Measurements from ENCODE around the gene VSX1.

Gene VSX1

GRCh38 chr20:25061821-25062530 lies 20.0 kb downstream of the VSX1 start:
- Histone ChIP-seq H3K4me3 (ENCODE audit: low read length) (no peak overlapping the region), H3K9me3 (ENCODE audit: control insufficient read depth, low read length) (no peaks in the 10 kb centered on the region), H3K9ac (ENCODE audit: low read length) (no peak overlapping the region), H3K36me3 (ENCODE audit: control insufficient read depth, insufficient read depth, low read length) (no peaks in the 10 kb centered on the region), H3K27me3 (ENCODE audit: control insufficient read depth, insufficient read depth, low read length) (no peaks in the 10 kb centered on the region), H3K4me1 (ENCODE audit: control insufficient read depth, insufficient read depth, low read length) (peaks cover 50% of the 10 kb centered on the region)

- H3K27me3 ChIP-seq (ENCODE audit: control insufficient read depth, insufficient read depth, low read length) = no peaks in the 10 kb centered on the region
- H3K4me1 ChIP-seq (ENCODE audit: control insufficient read depth, insufficient read depth, low read length) = peaks cover 56% of the 10 kb centered on the region
- H3K36me3 ChIP-seq (ENCODE audit: control insufficient read depth, insufficient read depth, low read length) = no peaks in the 10 kb centered on the region
- H3K9me3 ChIP-seq (ENCODE audit: control insufficient read depth, low read length) = no peaks in the 10 kb centered on the region
- H3K4me3 ChIP-seq (ENCODE audit: low read length) = no peak overlapping the region
- no peak overlapping the region for H3K9ac ChIP-seq (ENCODE audit: low read length)
These were observed 20.7 kb downstream of the VSX1 start for GRCh38 chr20:25061103-25061799.

GRCh38 chr20:25059866-25060465 lies 22.0 kb downstream of the VSX1 start:
- Histone ChIP-seq H3K4me1 (ENCODE audit: control insufficient read depth, insufficient read depth, low read length) (peaks cover 61% of the 10 kb centered on the region), H3K9ac (ENCODE audit: low read length) (no peak overlapping the region), H3K27me3 (ENCODE audit: control insufficient read depth, insufficient read depth, low read length) (no peaks in the 10 kb centered on the region), H3K9me3 (ENCODE audit: control insufficient read depth, low read length) (no peaks in the 10 kb centered on the region), H3K36me3 (ENCODE audit: control insufficient read depth, insufficient read depth, low read length) (no peaks in the 10 kb centered on the region), H3K4me3 (ENCODE audit: low read length) (no peak overlapping the region)

GRCh38 chr20:25058847-25059810 lies 22.8 kb downstream of the VSX1 start:
- Histone ChIP-seq H3K36me3 (ENCODE audit: control insufficient read depth, insufficient read depth, low read length) (no peaks in the 10 kb centered on the region), H3K4me1 (ENCODE audit: control insufficient read depth, insufficient read depth, low read length) (peaks cover 65% of the 10 kb centered on the region), H3K9me3 (ENCODE audit: control insufficient read depth, low read length) (no peaks in the 10 kb centered on the region), H3K9ac (ENCODE audit: low read length) (peak overlapping the region; percentile 85), H3K27me3 (ENCODE audit: control insufficient read depth, insufficient read depth, low read length) (no peaks in the 10 kb centered on the region), H3K4me3 (ENCODE audit: low read length) (peak overlapping the region; percentile 75)

DNA sequence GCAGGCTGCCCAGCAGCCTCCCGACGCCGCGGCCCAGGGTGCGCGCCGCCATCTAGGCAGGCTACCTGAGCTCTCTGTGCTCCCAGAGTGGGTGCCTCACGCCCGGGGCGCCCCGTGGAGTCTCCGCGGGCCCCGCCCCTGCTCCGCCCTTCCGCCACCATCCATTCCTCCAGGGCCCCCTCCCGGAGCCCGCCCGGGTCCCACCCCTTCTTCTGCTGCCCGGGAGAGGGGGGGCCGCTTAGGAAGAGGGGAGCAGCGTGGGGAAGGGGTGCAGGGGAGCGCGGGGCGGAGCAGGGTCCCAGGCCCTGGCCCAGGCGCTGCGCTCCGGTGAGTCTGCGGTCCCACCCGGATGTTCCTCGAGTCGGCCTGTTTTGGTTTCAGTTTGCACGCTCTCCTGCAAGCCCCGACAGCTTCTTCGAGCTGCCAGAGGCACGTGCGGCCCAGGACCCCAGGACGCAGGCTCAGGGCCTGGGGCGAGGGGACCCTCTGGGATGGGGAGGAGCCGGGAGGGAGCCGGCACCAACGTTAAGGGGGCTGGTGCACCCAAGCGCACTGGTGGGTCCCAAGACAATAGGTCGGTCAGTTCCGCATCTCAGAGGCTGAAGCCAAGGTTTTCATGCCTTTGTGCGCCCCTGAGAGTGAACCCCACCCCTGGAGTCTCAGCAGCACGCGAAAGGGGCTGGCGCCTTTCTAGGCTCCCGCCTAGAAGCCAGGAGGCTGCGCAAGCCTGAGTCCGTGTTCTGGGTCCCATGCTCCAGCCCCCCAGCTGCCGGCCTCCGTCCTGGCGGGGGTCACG lies 23.7 kb downstream of the VSX1 start, which contains the start of gene ACSS1:
ACSS1 (minus strand) TSS at position 89 of the 796 bp plus-strand sequence; CDS start at position 52, 37 bp downstream.
- no peaks in the 10 kb centered on the region for H3K9me3 ChIP-seq (ENCODE audit: control insufficient read depth, low read length)

DNA sequence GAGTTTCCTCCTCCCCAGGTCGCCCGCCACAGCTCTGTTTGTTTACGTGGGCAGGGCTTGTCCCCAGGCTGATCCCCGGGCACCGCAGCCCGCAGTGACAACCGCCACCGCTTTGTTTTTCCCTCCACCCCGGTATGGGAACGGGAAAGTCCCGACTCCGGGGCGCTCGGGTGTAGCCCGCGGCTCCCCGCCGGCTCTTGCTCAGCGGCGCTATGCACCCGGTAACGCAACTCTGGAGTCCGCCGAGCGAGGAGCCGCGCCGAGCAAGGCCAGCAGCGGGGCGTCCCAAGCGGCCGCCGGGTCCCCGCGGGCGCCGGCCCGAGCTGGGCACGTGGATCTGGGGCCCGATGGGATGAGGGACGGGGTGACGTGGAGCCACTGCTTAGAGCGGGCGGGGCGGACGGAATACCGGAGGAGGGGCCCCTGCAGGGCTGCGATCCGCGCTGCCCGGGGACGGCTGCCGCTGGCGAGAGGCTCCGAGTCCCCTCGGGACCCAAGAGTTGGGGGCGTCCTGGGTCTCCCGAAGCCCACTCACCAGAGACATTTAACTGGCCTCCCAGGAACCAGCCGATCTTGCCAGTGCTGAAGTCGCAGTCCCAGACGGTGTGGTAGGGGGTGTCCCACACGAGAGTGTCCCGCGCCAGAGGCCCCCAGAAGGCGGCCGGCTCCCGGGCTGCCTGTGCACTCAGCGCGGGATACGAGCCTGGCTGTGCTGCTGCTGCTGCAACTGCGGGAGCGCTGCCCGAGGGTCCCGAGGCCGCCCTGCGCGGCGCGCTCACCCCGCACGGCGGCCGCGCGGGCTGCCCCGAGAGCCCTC lies 24.5 kb downstream of the VSX1 start:
- no peaks in the 10 kb centered on the region for H3K9me3 ChIP-seq (ENCODE audit: control insufficient read depth, low read length)
- H3K36me3 ChIP-seq (ENCODE audit: control insufficient read depth, insufficient read depth, low read length) = no peaks in the 10 kb centered on the region
- peak overlapping the region; percentile 85 for H3K9ac ChIP-seq (ENCODE audit: low read length)
- H3K4me3 ChIP-seq (ENCODE audit: low read length) = peak overlapping the region; percentile 75
- peaks cover 78% of the 10 kb centered on the region for H3K4me1 ChIP-seq (ENCODE audit: control insufficient read depth, insufficient read depth, low read length)
- no peaks in the 10 kb centered on the region for H3K27me3 ChIP-seq (ENCODE audit: control insufficient read depth, insufficient read depth, low read length)

More for the DNA sequence above, 23.7 kb downstream of the VSX1 start, which contains the start of gene ACSS1:
- Histone ChIP-seq H3K9ac (ENCODE audit: low read length) (peak within 1 kb of the TSS; percentile 85), H3K27me3 (ENCODE audit: control insufficient read depth, insufficient read depth, low read length) (no peaks in the 10 kb centered on the region), H3K4me3 (ENCODE audit: low read length) (peak within 1 kb of the TSS; percentile 75), H3K36me3 (ENCODE audit: control insufficient read depth, insufficient read depth, low read length) (no peaks in the 10 kb centered on the region), H3K4me1 (ENCODE audit: control insufficient read depth, insufficient read depth, low read length) (peaks cover 74% of the 10 kb centered on the region)

GRCh38 chr20:25056690-25057233 lies 25.2 kb downstream of the VSX1 start:
- peaks cover 82% of the 10 kb centered on the region for H3K4me1 ChIP-seq (ENCODE audit: control insufficient read depth, insufficient read depth, low read length)
- peak overlapping the region; percentile 75 for H3K4me3 ChIP-seq (ENCODE audit: low read length)
- H3K36me3 ChIP-seq (ENCODE audit: control insufficient read depth, insufficient read depth, low read length) = no peaks in the 10 kb centered on the region
- H3K9me3 ChIP-seq (ENCODE audit: control insufficient read depth, low read length) = no peaks in the 10 kb centered on the region
- peak overlapping the region; percentile 85 for H3K9ac ChIP-seq (ENCODE audit: low read length)
- no peaks in the 10 kb centered on the region for H3K27me3 ChIP-seq (ENCODE audit: control insufficient read depth, insufficient read depth, low read length)

- H3K9ac ChIP-seq (ENCODE audit: low read length) = peak overlapping the region; percentile 85
- H3K4me1 ChIP-seq (ENCODE audit: control insufficient read depth, insufficient read depth, low read length) = peaks cover 76% of the 10 kb centered on the region
These were observed 26.0 kb downstream of the VSX1 start for GRCh38 chr20:25055711-25056495.

DNA sequence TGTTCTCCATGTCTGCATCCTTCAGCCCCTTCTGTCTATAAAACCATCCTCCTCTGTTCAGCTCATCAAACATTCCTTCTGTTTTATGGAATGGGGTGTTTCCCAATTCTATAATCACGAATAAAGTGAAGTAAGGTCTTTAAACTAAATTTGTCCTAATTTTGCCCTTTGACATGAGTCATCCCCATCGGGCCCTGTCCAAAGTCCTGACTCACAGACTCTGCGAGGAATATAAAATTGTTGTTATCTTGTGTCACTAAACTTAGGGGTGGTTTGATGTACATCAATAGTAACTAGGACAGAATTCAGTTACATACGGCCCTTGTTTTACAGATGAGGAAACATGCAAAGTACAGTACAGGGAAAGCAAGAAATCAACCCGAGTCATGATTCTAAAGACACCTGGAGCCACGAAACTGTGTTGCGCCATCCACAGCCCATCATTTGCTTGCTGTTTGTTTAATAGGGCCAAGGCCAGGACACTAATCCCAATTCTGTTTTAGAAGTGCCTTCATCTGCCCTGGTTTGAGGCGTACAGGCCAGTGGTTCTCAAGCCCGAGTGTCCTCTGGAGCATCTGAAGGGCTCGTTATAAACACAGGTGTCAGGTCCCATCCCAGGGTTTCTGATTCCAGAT lies 26.8 kb downstream of the VSX1 start:
- Histone ChIP-seq H3K27me3 (ENCODE audit: control insufficient read depth, insufficient read depth, low read length) (no peaks in the 10 kb centered on the region), H3K9ac (ENCODE audit: low read length) (no peak overlapping the region), H3K4me1 (ENCODE audit: control insufficient read depth, insufficient read depth, low read length) (peaks cover 68% of the 10 kb centered on the region), H3K4me3 (ENCODE audit: low read length) (no peak overlapping the region), H3K9me3 (ENCODE audit: control insufficient read depth, low read length) (no peaks in the 10 kb centered on the region), H3K36me3 (ENCODE audit: control insufficient read depth, insufficient read depth, low read length) (no peaks in the 10 kb centered on the region)

More at GRCh38 chr20:25055711-25056495, 26.0 kb downstream of the VSX1 start:
- H3K4me3 ChIP-seq (ENCODE audit: low read length) = peak overlapping the region; percentile 75
- no peaks in the 10 kb centered on the region for H3K27me3 ChIP-seq (ENCODE audit: control insufficient read depth, insufficient read depth, low read length)
- H3K9me3 ChIP-seq (ENCODE audit: control insufficient read depth, low read length) = no peaks in the 10 kb centered on the region
- no peaks in the 10 kb centered on the region for H3K36me3 ChIP-seq (ENCODE audit: control insufficient read depth, insufficient read depth, low read length)

All from mucosa of stomach (tissue), 1 donor.